Measurements from ENCODE around the gene TMEM175. TPM values are rescaled to one million over a fixed set of nuclear protein-coding genes. Genes with fewer than 3 reads are reported as not detected.

The TMEM175 gene
- total RNA-seq, 2 experiments from 2014 or later = 51.3 to 57.7 TPM

GRCh38 chr4:966266-967112 is 34.2 kb downstream of the TMEM175 start:
- ChIA-PET CTCF (no interaction called here), POLR2A (no interaction called here)
- Histone ChIP-seq H3K4me3 (ENCODE audit: low read length) (no peak overlapping the region), H3K27ac (ENCODE audit: low read depth in 1 of 2, low read length in 2 of 2) (no peak overlapping the region), H3K27me3 (ENCODE audit: control insufficient read depth in 1 of 2, insufficient read depth in 2 of 2, low read length in 2 of 2) (peaks cover 0 to 2% of the 10 kb centered on the region in 2 experiments), H3K4me1 (ENCODE audit: insufficient read depth, low read length) (peaks cover 20% of the 10 kb centered on the region), H3K9me3 (ENCODE audit: control insufficient read depth in 1 of 2, insufficient read depth in 1 of 2, low read length in 2 of 2) (peaks cover 0 to 4% of the 10 kb centered on the region in 2 experiments), H3K36me3 (ENCODE audit: insufficient read depth, low read length) (peaks cover 13% of the 10 kb centered on the region)
- H3K27me3 Mint-ChIP-seq = no peaks in the 10 kb centered on the region
- DNase-seq = no peak
- no peak overlapping the region for H3K27ac Mint-ChIP-seq
- no peak overlapping the region for H3K4me3 Mint-ChIP-seq
- ATAC-seq (ENCODE audit: poor library complexity) = no peak
- no peaks in the 10 kb centered on the region for H3K9me3 Mint-ChIP-seq
- no peak for TF ChIP-seq CTCF (IDR thresholded peaks at IDR 0.05)
- H3K4me1 Mint-ChIP-seq (ENCODE audit: low read depth) = no peaks in the 10 kb centered on the region
- peaks cover 13% of the 10 kb centered on the region for H3K36me3 Mint-ChIP-seq (ENCODE audit: low read depth)
- intact Hi-C loops (cut with DNase I, micrococcal nuclease) = no loop called here

- peaks cover 0 to 2% of the 10 kb centered on the region in 2 experiments for H3K27me3 ChIP-seq (ENCODE audit: control insufficient read depth in 1 of 2, insufficient read depth in 2 of 2, low read length in 2 of 2)
- no peak for TF ChIP-seq CTCF (IDR thresholded peaks at IDR 0.05)
- Mint-ChIP-seq H3K27ac (no peak overlapping the region), H3K4me1 (ENCODE audit: low read depth) (no peaks in the 10 kb centered on the region), H3K27me3 (no peaks in the 10 kb centered on the region), H3K9me3 (no peaks in the 10 kb centered on the region), H3K4me3 (no peak overlapping the region), H3K36me3 (ENCODE audit: low read depth) (peaks cover 10% of the 10 kb centered on the region)
- H3K36me3 ChIP-seq (ENCODE audit: insufficient read depth, low read length) = peaks cover 6% of the 10 kb centered on the region
- CTCF ChIA-PET = no interaction called here
- intact Hi-C loops (cut with DNase I, micrococcal nuclease) = no loop called here
- ATAC-seq (ENCODE audit: poor library complexity) (no peak), DNase-seq (peak in 1 of 14 experiments; percentile 32)
- peaks cover 30% of the 10 kb centered on the region for H3K4me1 ChIP-seq (ENCODE audit: insufficient read depth, low read length)
- H3K27ac ChIP-seq (ENCODE audit: low read depth in 1 of 2, low read length in 2 of 2) = no peak overlapping the region
- peaks cover 0 to 4% of the 10 kb centered on the region in 2 experiments for H3K9me3 ChIP-seq (ENCODE audit: control insufficient read depth in 1 of 2, insufficient read depth in 1 of 2, low read length in 2 of 2)
- POLR2A ChIA-PET = no interaction called here
- H3K4me3 ChIP-seq (ENCODE audit: low read length) = no peak overlapping the region
Measured at GRCh38 chr4:967113-968104, 35.1 kb downstream of the TMEM175 start.

- POLR2A ChIA-PET = no interaction called here
- H3K4me3 ChIP-seq (ENCODE audit: low read length) = no peak overlapping the region
Measured at GRCh38 chr4:968221-968620, 36.0 kb downstream of the TMEM175 start.

More at GRCh38 chr4:968221-968620, 36.0 kb downstream of the TMEM175 start:
- TF ChIP-seq CTCF (IDR thresholded peaks at IDR 0.05) = no peak
- Mint-ChIP-seq H3K27ac (no peak overlapping the region), H3K4me1 (ENCODE audit: low read depth) (no peaks in the 10 kb centered on the region), H3K9me3 (no peaks in the 10 kb centered on the region), H3K27me3 (no peaks in the 10 kb centered on the region), H3K36me3 (ENCODE audit: low read depth) (peaks cover 10% of the 10 kb centered on the region), H3K4me3 (no peak overlapping the region)
- no peak for ATAC-seq (ENCODE audit: poor library complexity)
- DNase-seq = no peak
- no peaks in the 10 kb centered on the region for H3K36me3 ChIP-seq (ENCODE audit: insufficient read depth, low read length)
- intact Hi-C loops (cut with DNase I, micrococcal nuclease) = no loop called here
- no peak overlapping the region for H3K27ac ChIP-seq (ENCODE audit: low read depth in 1 of 2, low read length in 2 of 2)
- peaks cover 34% of the 10 kb centered on the region for H3K4me1 ChIP-seq (ENCODE audit: insufficient read depth, low read length)
- peaks cover 0 to 2% of the 10 kb centered on the region in 2 experiments for H3K27me3 ChIP-seq (ENCODE audit: control insufficient read depth in 1 of 2, insufficient read depth in 2 of 2, low read length in 2 of 2)
- CTCF ChIA-PET = no interaction called here
- peaks cover 0 to 4% of the 10 kb centered on the region in 2 experiments for H3K9me3 ChIP-seq (ENCODE audit: control insufficient read depth in 1 of 2, insufficient read depth in 1 of 2, low read length in 2 of 2)

All from CD4-positive, alpha-beta T cell (primary cell).